Right lobe of liver (tissue), 6 donors: ENCODE data around the gene CTSG. TPM values are rescaled to one million over a fixed set of nuclear protein-coding genes. Genes with fewer than 3 reads are reported as not detected.
"Not testable (repeated sequence)": the region's sequence is repeated elsewhere in the genome, so short reads cannot be mapped to it uniquely, and the experiment has no call there.

Experiments used
- ATAC-seq, 4 donors: fragments of 200-7000 bp; cut with Tn5 transposase; one replicate each; pipeline ENCODE4 v1.9.1; 2020; ENCODE audit warnings: mild to moderate bottlenecking in 4 of 4, moderate library complexity in 4 of 4
- DNase-seq, 3 donors: peaks; one replicate each; pipeline ENCODE4 v3.0.0-alpha.2; 2020
- H3K27ac ChIP-seq, 3 donors: fragments of 200-600 bp; one replicate each; pipeline ENCODE4 v1.8.0; 2022
- H3K27me3 ChIP-seq, 2 donors: fragments of 200-600 bp; one replicate each; pipeline ENCODE4 v1.8.0; 2022
- H3K36me3 ChIP-seq, 4 donors: fragments of 200-600 bp; sonication (generic) in 1 of 4; one replicate each; pipeline versions ENCODE4 v1.5.1 to v1.8.0; 2017 to 2022; ENCODE audit warnings: control low read depth in 1 of 4
- H3K4me1 ChIP-seq, 4 donors: fragments of 200-600 bp; sonication (generic) in 1 of 4; one replicate each; pipeline versions ENCODE4 v1.5.1 to v1.8.0; 2017 to 2022; ENCODE audit warnings: control low read depth in 1 of 4
- H3K4me3 ChIP-seq, 3 donors: fragments of 200-600 bp; one replicate each; pipeline ENCODE4 v1.8.0; 2022
- H3K9me3 ChIP-seq, 4 donors: fragments of 200-600 bp; sonication (generic) in 1 of 4; one replicate each; pipeline versions ENCODE4 v1.5.1 to v1.8.0; 2017 to 2022; ENCODE audit warnings: control low read depth in 1 of 4
- POLR2A ChIP-seq: fragments of 450-650 bp; IDR thresholded peaks from one replicate; pipeline ENCODE4 v1.6.1; 2017; ENCODE audit warnings: antibody characterized with exemption, mild to moderate bottlenecking
- WGBS: methylation state at CpG from one replicate; pipeline ENCODE4 v1.1.6; 2018; ENCODE audit warnings: low coverage, low lambda C conversion rate; ENCODE audit not compliant: insufficient coverage; ENCODE audit errors: missing lambda C conversion rate; 5-methylcytosine and 5-hydroxymethylcytosine counted together
- intact Hi-C, 2 donors: fragments of 100-400 bp; cut with DNase I; formaldehyde crosslinking; loops; one replicate each; pipeline versions ENCODE4 v1.11.2 to v1.14.1; 2022
- total RNA-seq, 6 experiments: library from RNA; depleted of rRNA in 2 of 6; stranded (reverse); fragments of >200 nt in 2 of 6; fragmentation: NEBNext Ultra II Directional in 3 of 6; extraction: Animal tissue kit (Norgen Biotek cat#: 25700) in 3 of 6; gene quantifications; one replicate each; pipeline versions ENCODE4 v1.1.0 to v1.2.4, GENCODE V29; 2016 to 2023
- TF ChIP-seq, protein P1 (sequence below), 4 donors: fragments of 200-600 bp in 3 of 4; fragments of 450-650 bp in 1 of 4; IDR thresholded peaks; one replicate each; pipeline versions ENCODE4 v1.5.1 to v1.8.0; 2016 to 2022; ENCODE audit warnings: antibody characterized with exemption in 4 of 4, mild to moderate bottlenecking in 2 of 4
- donor health status: DM: no; HTN: yes; CAD: no.
- donor health status: DM: no; HTN: no; CAD: no.
- donor health status: DM: no; HTN: no; CAD: no.
- donor health status: DM: no; HTN: yes; CAD: no.
- donor health status: DM: no; HTN: yes; CAD: no.

The CTSG gene
- total RNA-seq, 6 experiments from 2014 or later: 1.8 to 2.5 TPM; not detected in 4

DNA sequence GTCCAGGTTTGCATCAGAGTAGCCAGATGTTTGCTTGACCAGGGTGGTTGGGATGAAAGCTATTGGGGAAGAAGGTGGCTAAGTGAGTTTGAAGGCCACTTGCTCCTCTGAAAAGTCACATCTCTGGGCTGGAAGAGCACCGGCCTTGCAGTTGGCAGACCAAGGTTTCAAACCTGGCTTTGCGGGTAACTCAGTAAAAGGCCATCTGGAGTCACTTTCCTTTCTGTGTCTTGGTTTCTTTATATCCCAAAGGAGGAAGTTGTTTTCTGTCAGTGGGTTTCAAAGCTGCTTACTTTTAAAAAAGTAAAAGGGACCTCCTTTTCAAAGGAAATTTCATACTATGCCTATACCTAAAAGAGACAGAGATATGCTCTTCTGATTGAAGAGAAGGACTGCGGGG, 41.8 kb downstream of the CTSG start:
- DNase-seq: no peak
- no peaks in the 10 kb centered on the region for H3K27me3 ChIP-seq
- H3K27ac ChIP-seq: no peak overlapping the region
- intact Hi-C loops: no loop called here
- no peak for TF ChIP-seq POLR2A
- TF ChIP-seq, protein P1, sequence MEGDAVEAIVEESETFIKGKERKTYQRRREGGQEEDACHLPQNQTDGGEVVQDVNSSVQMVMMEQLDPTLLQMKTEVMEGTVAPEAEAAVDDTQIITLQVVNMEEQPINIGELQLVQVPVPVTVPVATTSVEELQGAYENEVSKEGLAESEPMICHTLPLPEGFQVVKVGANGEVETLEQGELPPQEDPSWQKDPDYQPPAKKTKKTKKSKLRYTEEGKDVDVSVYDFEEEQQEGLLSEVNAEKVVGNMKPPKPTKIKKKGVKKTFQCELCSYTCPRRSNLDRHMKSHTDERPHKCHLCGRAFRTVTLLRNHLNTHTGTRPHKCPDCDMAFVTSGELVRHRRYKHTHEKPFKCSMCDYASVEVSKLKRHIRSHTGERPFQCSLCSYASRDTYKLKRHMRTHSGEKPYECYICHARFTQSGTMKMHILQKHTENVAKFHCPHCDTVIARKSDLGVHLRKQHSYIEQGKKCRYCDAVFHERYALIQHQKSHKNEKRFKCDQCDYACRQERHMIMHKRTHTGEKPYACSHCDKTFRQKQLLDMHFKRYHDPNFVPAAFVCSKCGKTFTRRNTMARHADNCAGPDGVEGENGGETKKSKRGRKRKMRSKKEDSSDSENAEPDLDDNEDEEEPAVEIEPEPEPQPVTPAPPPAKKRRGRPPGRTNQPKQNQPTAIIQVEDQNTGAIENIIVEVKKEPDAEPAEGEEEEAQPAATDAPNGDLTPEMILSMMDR (IDR thresholded peaks at IDR 0.05): no peak
- no peaks in the 10 kb centered on the region for H3K9me3 ChIP-seq
- no peaks in the 10 kb centered on the region for H3K36me3 ChIP-seq
- H3K4me1 ChIP-seq: no peaks in the 10 kb centered on the region
- WGBS: 33% methylated on average over 3 of the region's 3 CpGs
- H3K4me3 ChIP-seq: no peak overlapping the region
- ATAC-seq: no peak

DNA sequence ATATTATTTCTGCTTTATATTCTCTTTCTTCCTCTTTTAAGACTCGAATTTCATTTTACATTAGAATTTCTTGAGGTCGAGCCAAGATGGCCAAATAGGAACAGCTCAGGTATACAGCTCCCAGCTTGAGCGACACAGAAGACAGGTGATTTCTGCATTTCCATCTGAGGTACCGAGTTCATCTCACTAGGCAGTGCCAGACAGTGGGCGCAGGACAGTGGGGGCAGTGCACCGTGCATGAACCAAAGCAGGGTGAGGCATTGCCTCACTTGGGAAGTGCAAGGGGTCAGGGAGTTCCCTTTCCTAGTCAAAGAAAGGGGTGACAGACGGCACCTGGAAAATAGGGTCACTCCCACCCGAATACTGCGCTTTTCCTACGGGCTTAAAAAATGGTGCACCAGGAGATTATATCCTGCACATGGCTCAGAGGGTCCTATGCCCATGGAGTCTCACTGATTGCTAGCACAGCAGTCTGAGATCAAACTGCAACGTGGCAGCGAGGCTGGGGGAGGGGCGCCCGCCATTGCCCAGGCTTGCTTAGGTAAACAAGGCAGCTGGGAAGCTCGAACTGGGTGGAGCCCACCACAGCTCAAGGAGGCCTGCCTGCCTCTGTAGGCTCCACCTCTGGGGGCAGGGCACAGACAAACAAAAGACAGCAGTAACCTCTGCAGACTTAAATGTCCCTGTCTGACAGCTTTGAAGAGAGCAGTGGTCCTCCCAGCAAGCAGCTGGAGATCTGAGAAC, 50.0 kb downstream of the CTSG start:
- DNase-seq, ATAC-seq, H3K9me3 ChIP-seq, H3K4me3 ChIP-seq, H3K27me3 ChIP-seq, H3K27ac ChIP-seq, intact Hi-C loops, H3K4me1 ChIP-seq, H3K36me3 ChIP-seq: not testable (repeated sequence)
- WGBS: 69% methylated on average over 9 of the region's 15 CpGs

Other genes starting within 250 kb of the CTSG start
- 1 to 10 TPM; 2.3 to 7.2 (median 3.9) TPM for gene ADCY4, start 241.2 kb downstream of the CTSG start, total RNA-seq
- gene RIPK3, start 236.3 kb downstream of the CTSG start, total RNA-seq: 1 to 10 TPM in 2 of 6 experiments, under 1 TPM in 4; 0.70 to 1.6 (median 0.90) TPM
- gene NFATC4, start 208.1 kb downstream of the CTSG start, total RNA-seq: 1 to 10 TPM; 1.0 to 3.7 (median 2.0) TPM
- gene NYNRIN, start 177.2 kb downstream of the CTSG start, total RNA-seq: 1 to 10 TPM; 1.8 to 6.1 (median 2.7) TPM
- gene CBLN3, start 146.6 kb downstream of the CTSG start, total RNA-seq: 1 to 10 TPM in 4 of 6 experiments, under 1 TPM in 2; 0.74 to 1.8 (median 1.2) TPM
- 10 to 100 TPM; 19.6 to 24.9 (median 21.4) TPM for gene KHNYN, start 146.3 kb downstream of the CTSG start, total RNA-seq
- 10 to 100 TPM; 24.9 to 32.8 (median 28.3) TPM for gene SDR39U1, start 133.5 kb downstream of the CTSG start, total RNA-seq
- not detected for gene CMA1, start 68.0 kb downstream of the CTSG start, total RNA-seq
- under 1 TPM in 5 of 6 experiments, not detected in 1; 0.44 to 0.93 (median 0.48) TPM for gene GZMH, start 33.4 kb upstream of the CTSG start, total RNA-seq
- gene GZMB, start 57.9 kb upstream of the CTSG start, total RNA-seq: under 1 TPM in 4 of 6 experiments, not detected in 2; 0.66 to 0.88 (median 0.78) TPM